ENCODE data around the gene TOX2. TPM values are rescaled to one million over a fixed set of nuclear protein-coding genes. Genes with fewer than 3 reads are reported as not detected.

TOX2 gene
- total and polyA plus RNA-seq, 5 experiments from 2014 or later: 0.31 to 1.3 (median 1.2) TPM

DNA sequence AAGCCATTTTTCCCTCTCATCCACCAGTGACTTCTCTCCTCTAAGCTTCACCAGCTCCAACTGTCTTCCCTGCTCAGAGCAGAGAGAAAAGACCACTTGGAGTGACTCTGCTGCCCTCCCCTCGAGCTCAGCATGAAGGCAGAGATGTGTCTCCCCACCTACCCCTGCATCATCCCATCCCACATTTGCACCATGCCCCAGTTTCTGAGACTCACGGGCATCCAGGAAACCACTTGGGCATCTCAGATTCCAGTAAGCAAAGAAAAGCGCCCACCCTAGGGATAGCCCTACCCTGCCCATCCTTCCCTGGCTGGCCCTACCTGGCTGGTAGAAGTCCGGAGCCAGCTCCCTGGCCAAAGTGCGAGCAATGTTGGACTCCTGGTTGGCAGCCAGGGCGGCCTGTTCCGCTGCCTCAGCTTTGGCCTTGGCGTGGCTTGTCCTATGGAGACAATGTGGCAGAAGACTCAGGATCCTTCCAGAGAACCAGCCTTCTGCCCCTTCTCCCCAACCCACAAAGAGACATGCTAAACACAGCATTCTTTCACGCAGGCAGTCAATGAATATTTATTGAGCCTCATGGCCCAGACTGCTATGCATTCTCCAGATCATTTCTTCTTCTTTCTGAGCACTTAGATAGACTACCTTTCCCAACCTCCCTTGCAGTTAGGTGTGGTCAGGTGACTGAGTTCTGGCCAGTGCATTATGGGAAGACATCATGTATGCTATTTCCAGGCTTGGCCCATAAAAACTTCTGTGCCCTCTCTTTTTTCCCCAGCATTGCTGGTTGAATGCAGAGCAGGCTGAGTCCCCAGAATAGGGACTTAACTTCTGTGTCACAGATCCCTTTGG is 203.8 kb downstream of the TOX2 start:
- DNase-seq (no peak), ATAC-seq (no peak)
- Mint-ChIP-seq H3K4me1 (peaks cover 5 to 6% (median 5%) of the 10 kb centered on the region in 4 donors), H3K36me3 (no peaks in the 10 kb centered on the region), H3K27ac (peak overlapping the region in 1 of 10 donors; percentile 63), H3K9me3 (peaks cover 0 to 3% (median 0%) of the 10 kb centered on the region in 9 donors), H3K27me3 (peaks cover 23 to 62% (median 43%) of the 10 kb centered on the region in 5 donors), H3K4me3 (no peak overlapping the region)
- POLR2A ChIA-PET: no interaction called here

Other genes with a start within 250 kb of the TOX2 start
- gene MYBL2, start 247.7 kb upstream of the TOX2 start, total RNA-seq: under 1 TPM; 0.13 to 0.27 TPM
- gene MYBL2, start 247.7 kb upstream of the TOX2 start, polyA plus RNA-seq: under 1 TPM in 1 of 3 donors, not detected in 2; 0.07 TPM
- gene GTSF1L, start 187.8 kb upstream of the TOX2 start, total RNA-seq: under 1 TPM; 0.73 to 0.80 TPM
- gene GTSF1L, start 187.8 kb upstream of the TOX2 start, polyA plus RNA-seq: 1 to 10 TPM in 1 of 3 donors, under 1 TPM in 2; 0.25 to 1.6 (median 0.97) TPM